ENCODE results near the gene CUTC.
"Not testable (repeated sequence)": the region's sequence is repeated elsewhere in the genome, so short reads cannot be mapped to it uniquely, and the experiment has no call there.

CUTC gene

GRCh38 chr10:99742701-99743100 lies 10.7 kb downstream of the CUTC start:
- no peak for DNase-seq (ENCODE audit: low read depth)

- no peak for DNase-seq (ENCODE audit: low read depth)
Observed at GRCh38 chr10:99743841-99744240, 11.8 kb downstream of the CUTC start.

- not testable (repeated sequence) for DNase-seq (ENCODE audit: low read depth)
Observed at GRCh38 chr10:99746166-99746565, 14.1 kb downstream of the CUTC start.

GRCh38 chr10:99748823-99749451 lies 16.9 kb downstream of the CUTC start:
- DNase-seq (ENCODE audit: low read depth): no peak

DNA sequence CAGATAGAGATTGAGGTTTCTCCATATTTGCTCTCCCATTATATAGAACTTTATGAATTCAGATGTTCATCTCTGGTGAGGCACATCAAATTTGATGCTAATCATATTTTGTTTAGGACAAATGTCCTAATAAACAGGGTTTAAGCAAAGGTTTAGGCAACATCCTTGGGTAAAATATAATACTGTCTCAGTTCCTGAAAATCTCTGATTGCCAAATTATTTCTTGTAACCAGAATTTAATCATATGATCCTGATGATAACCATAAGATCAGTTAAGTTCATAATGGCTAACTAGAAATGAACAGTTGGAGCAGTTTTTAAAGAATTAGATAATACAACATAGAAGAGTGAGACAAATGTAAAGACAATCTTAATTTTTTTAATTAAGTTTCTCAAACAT lies 18.6 kb downstream of the CUTC start:
- no peak for DNase-seq (ENCODE audit: low read depth)

- no peak for DNase-seq (ENCODE audit: low read depth)
Observed at GRCh38 chr10:99754670-99755069, 22.6 kb downstream of the CUTC start.

GRCh38 chr10:99756159-99756558 lies 24.1 kb downstream of the CUTC start:
- DNase-seq (ENCODE audit: low read depth): no peak

DNA sequence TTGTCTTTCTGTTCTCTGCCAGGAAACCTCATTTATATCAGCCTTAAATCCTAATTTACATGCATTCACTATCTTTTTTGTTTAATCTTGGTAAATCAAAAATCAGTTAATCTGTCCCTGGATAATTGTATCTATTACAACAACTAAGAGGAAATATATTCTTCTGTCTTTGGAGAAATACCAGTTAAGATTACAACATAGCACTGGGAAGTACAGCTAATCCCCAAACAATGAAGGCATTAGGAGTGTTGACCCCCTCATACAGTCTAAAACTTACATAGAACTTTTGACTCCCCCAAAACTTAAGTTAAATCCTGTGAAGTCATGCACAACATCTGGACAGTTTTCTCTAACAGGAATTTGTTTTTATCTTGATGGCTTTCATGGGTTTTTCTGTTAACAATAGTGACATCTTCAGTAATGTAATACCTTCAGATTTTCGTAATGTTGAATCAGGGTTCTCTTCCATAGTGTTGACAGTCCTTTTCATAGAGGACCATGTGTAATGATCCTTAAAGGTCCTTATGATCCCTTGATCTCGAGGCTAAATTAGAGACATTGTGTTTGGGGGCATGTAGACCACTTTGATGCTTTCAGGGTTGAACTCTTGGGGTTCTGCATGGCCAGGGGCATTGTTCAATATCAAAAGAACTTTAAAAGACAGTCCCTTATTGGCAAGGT lies 26.3 kb downstream of the CUTC start:
- no peak for DNase-seq (ENCODE audit: low read depth)

GRCh38 chr10:99760321-99760720 lies 28.3 kb downstream of the CUTC start:
- no peak for DNase-seq (ENCODE audit: low read depth)

DNA sequence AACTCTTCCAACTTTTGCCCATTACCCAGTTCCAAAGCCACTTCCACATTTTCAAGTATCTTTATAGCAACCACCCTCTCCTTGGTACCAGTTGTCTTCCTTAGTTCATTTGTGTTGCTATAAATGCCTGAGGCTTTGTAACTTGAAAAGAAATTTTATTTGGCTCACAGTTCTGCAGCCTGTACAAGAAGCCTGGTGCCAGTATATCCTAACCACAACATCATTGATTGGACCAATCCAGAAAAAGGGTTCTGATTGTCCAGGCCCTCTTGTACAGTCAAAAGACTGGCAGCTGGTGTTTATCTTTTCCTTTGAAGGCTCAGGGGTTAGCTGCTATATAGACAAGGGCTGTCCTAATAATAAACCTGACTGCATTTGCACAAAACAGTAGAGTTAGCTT lies 29.3 kb downstream of the CUTC start:
- no peak for DNase-seq (ENCODE audit: low read depth)

- DNase-seq (ENCODE audit: low read depth): no peak
Observed at GRCh38 chr10:99765672-99766301, 33.8 kb downstream of the CUTC start.

DNA sequence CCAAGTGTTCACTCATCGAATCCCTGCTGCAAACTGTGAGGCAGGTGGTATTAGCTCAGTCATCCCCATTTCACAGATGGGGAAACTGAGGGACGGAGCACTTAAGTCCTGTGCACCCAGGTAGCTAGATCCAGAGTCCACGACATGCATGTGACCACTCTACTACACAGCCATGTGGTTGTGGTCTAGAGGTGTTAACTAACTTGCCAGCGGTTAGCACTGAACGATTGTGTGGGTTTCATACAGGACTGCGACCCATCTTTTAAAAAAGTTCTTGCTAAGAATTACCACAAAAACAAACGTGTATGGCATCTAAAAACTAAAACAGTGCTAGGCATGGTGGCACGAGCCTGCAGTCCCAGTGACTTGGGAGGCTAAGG lies 34.3 kb downstream of the CUTC start:
- no peak for DNase-seq (ENCODE audit: low read depth)

GRCh38 chr10:99767901-99768300 lies 35.9 kb downstream of the CUTC start:
- DNase-seq (ENCODE audit: low read depth): no peak

DNA sequence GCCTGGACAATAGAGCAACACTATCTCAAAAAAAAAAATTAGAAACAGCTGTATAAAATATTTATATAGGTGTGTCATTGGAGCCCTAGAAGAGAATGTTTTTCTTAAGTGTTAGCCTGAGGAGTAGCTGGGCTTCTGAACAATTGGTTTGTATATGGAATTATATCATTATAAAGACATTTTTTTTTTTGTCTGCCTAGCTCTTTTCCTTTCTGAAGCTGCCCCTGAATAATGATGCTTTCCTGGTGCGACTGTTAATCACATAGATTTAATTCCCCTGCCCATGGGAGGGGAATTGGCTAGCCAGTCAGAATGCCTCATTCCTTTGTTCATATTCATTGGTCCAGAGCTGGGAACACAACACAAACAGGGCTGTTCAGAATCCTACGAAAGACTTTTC lies 36.5 kb downstream of the CUTC start:
- DNase-seq (ENCODE audit: low read depth): no peak

GRCh38 chr10:99769706-99770105 lies 37.7 kb downstream of the CUTC start:
- no peak for DNase-seq (ENCODE audit: low read depth)

- no peak for DNase-seq (ENCODE audit: low read depth)
Observed at GRCh38 chr10:99770408-99771045, 38.5 kb downstream of the CUTC start.

- DNase-seq (ENCODE audit: low read depth): peak; percentile 51
Observed at GRCh38 chr10:99775850-99776249, 43.8 kb downstream of the CUTC start.

DNA sequence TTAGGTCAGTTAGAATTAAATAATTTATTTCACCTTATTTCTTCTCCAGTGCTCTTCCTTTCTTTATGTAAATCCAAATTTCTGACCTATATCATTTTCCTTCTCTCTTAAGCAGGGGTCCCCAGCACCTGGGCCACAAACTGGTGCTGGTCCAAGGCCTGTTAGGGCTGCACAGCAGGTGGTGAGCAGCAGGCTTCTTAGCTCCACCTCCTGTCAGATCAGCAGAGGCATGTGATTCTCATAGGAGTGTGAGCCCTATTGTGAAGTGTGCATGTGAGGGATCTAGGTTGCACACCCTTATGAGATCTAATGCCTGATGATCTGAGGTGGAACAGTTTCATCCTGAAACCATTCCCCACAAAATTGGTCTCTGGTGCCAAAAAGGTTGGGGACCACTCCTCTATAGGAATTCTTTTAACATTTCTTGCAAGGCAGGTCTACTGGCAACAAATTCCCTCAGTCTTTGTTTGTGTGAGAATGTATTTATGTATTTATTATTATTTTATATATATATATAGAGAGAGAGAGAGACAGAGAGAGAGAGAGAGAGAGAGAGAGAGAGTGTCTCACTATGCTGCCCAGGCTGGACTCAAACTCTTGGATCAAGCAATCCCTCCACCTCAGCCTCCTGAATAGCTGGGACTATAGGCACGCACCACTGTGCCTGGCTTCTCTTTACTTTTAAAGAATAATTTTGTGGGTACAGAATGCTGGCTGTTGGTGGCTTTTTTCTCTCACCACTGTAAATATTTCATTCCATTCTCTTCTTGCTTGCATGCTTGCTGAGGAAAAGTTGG lies 46.1 kb downstream of the CUTC start:
- DNase-seq (ENCODE audit: low read depth): no peak

GRCh38 chr10:99779335-99779734 lies 47.3 kb downstream of the CUTC start:
- DNase-seq (ENCODE audit: low read depth): peak; percentile 44

- DNase-seq (ENCODE audit: low read depth): no peak
Observed at GRCh38 chr10:99781734-99782429, 49.8 kb downstream of the CUTC start.

DNA sequence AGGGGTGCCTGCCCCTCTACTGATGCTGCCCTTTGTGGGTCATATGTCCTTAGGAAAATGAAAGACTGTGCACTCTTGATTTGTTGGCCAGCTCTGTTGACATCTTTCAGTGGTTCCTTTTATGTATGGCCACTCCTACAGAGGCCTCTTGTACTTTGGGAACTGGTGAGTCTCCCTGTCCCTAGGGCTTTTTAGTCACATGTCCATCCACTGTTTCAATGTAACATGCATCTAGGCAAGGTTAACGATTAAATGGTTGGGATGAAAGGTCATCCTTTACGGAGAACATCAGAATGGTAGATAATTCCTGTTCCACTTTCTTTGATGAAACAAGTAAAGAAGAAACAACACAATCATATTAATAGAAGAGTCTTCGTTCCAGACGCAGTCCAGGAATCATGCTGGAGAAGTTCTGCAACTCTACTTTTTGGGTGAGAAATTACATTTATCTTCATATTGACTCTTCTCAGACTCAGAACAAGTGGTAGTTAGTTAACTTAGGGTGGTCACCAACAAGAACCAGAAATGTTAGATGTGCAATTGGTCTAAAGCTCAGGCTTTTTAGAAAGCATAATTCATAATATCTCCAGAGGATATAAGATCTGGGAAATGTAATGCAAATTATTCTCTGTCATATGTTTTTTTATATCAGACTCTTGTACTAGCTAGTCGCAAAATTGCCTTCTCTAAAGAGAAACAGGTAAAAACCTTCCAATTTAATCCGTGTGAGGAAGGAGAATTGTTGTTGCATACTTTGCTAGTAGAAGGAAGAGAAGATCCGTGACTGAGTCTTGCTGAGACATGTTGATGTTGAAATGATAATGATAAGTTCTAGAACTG lies 50.6 kb downstream of the CUTC start, which contains the start of gene ABCC2:
TSS of gene ABCC2 (plus strand) at position 194 of the 840 bp plus-strand sequence. CDS start at position 399, 205 bp downstream.
- no peak for DNase-seq (ENCODE audit: low read depth)
